Measurements from ENCODE around the gene MAP6. TPM values are rescaled to one million over a fixed set of nuclear protein-coding genes. Genes with fewer than 3 reads are reported as not detected.
A peak's percentile ranks its signal among the peaks of the same experiment; 100 is the strongest.

The MAP6 gene
- total and polyA plus RNA-seq, 2 experiments from 2014 or later = 2.9 to 5.6 TPM

DNA sequence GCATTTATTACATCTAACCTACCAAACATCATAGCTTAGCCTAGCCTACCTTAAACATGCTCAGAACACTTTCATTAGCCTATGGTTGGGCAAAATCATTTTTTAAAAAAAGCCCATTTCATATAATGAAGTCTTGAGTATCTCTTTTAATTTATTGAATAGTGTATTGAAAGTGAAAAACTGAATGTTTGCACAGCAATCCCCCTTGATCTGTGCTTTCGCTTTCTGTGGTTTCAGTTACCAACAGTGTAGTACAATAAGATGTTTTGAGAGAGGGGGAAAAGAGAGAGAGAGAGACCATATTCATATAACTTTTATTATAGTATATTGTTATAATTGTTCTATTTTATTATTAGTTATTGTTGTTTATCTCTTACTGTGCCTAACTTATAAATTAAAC, 8.4 kb upstream of the MAP6 start:
- Histone ChIP-seq H3K27me3 (peaks cover 42% of the 10 kb centered on the region), H3K9me3 (ENCODE audit: low read depth) (no peaks in the 10 kb centered on the region), H3K4me3 (no peak overlapping the region), H3K36me3 (no peaks in the 10 kb centered on the region), H3K4me1 (ENCODE audit: low read depth) (no peaks in the 10 kb centered on the region), H3K27ac (no peak overlapping the region)
- DNase-seq (ENCODE audit: low read depth in 1 of 2, low spot score in 1 of 2) = no peak
- TF ChIP-seq, protein P1, sequence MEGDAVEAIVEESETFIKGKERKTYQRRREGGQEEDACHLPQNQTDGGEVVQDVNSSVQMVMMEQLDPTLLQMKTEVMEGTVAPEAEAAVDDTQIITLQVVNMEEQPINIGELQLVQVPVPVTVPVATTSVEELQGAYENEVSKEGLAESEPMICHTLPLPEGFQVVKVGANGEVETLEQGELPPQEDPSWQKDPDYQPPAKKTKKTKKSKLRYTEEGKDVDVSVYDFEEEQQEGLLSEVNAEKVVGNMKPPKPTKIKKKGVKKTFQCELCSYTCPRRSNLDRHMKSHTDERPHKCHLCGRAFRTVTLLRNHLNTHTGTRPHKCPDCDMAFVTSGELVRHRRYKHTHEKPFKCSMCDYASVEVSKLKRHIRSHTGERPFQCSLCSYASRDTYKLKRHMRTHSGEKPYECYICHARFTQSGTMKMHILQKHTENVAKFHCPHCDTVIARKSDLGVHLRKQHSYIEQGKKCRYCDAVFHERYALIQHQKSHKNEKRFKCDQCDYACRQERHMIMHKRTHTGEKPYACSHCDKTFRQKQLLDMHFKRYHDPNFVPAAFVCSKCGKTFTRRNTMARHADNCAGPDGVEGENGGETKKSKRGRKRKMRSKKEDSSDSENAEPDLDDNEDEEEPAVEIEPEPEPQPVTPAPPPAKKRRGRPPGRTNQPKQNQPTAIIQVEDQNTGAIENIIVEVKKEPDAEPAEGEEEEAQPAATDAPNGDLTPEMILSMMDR (IDR thresholded peaks at IDR 0.05; ENCODE audit: low read depth, low read length) = no peak

DNA sequence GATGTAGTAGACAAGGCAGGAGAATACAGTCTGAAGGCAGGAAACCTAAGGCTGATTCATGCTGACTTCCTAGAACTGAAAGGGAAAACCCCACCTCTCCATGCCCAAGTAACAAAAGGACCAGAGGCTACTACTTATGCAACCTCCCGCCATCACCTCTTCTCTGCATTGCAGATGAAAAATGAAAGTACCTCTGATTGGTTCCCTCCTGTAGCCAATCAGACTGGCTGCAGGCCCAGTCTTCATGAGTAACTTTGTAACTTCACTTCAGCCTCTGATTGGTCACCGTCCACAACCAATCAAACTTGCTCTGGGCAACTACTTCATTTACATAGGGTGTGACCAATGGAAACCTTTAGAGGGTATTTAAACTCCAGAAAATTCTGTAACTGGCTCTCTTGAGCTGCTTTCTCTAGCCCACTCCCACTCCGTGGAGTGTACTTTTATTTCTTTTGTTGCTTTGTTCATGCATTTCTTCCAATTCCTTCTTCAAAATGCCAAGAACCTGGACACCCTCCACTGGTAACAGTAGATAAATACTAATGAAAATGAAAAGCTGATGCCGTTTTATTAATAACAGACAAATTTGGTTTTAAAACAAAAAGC, 5.2 kb upstream of the MAP6 start:
- Histone ChIP-seq H3K4me3 (no peak overlapping the region), H3K27ac (no peak overlapping the region), H3K9me3 (ENCODE audit: low read depth) (no peaks in the 10 kb centered on the region), H3K4me1 (ENCODE audit: low read depth) (no peaks in the 10 kb centered on the region), H3K27me3 (peaks cover 73% of the 10 kb centered on the region), H3K36me3 (no peaks in the 10 kb centered on the region)
- peak in 1 of 2 donors; percentile 81 for DNase-seq (ENCODE audit: low read depth in 1 of 2, low spot score in 1 of 2)
- TF ChIP-seq, protein P1 (IDR thresholded peaks at IDR 0.05; ENCODE audit: low read depth, low read length) = no peak

DNA sequence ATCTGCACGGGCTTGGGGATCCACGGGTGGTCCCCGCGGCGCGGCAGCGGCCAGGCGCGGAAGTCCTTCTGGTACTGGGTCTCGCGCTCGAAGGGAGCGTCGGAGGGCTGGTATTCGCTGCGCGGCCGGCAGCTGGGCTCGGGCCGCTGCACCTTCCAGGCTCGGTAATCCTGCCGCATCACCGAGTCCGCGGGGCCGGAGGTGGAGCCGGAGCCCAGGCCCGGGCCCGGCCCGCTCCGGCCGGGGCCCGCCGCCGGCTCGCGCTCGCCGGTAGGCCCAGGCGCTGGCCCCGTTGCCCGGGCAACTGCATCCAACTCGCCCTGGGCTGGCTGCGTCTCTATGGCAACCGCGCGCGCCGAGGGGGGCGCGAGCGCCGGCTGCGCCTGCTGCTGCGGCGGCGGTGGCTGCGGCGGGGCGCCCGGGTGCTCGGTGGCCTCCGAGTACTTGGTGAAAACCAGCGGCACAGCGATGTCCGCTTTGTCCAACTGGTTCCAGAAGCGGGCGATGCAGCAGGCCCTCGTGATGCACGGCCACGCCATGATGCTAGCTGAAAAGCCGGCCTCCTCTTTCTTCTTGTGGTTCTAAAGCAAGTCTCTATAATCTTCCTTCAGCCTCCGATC, 897 bp downstream of the MAP6 start:
- peaks cover 100% of the 10 kb centered on the region for H3K27me3 ChIP-seq
- DNase-seq (ENCODE audit: low read depth in 1 of 2, low spot score in 1 of 2) = peak; percentile 58 to 69
- TF ChIP-seq, protein P1 (IDR thresholded peaks at IDR 0.05; ENCODE audit: low read depth, low read length) = no peak
- H3K4me1 ChIP-seq (ENCODE audit: low read depth) = no peaks in the 10 kb centered on the region
- no peak overlapping the region for H3K27ac ChIP-seq
- peak overlapping the region; percentile 48 for H3K4me3 ChIP-seq
- H3K36me3 ChIP-seq = no peaks in the 10 kb centered on the region
- H3K9me3 ChIP-seq (ENCODE audit: low read depth) = no peaks in the 10 kb centered on the region

DNA sequence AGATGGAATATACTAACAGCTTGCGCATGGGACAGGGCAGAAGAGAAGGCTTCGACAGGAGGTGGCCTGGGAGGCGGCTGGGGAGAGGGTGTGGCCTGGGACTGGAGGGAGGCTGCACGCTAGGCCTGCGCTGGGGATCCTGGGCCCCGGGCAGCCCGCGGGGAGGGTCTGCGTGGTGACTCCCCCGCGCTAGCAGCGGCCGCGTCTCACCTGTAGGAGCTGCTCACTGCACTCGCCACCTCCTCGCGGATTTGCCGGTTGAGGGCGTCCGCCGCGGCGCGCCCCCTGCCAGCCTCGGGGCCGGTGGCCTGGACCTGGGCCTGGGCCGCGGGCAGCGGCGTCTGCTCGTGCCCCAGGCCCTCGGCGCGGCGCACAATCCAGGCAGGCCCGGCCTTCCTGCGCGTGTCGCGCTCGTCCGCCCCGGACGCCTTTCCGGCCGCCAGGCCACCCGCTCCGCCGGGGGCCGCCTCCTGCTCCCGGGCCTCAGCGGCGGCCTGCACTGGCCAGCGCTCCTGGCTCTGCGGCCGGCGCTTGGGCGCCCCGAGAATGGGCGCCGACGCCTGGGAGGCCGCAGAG, 1.5 kb downstream of the MAP6 start:
- no peak overlapping the region for H3K27ac ChIP-seq
- H3K27me3 ChIP-seq = peaks cover 100% of the 10 kb centered on the region
- peak; percentile 21 to 52 for DNase-seq (ENCODE audit: low read depth in 1 of 2, low spot score in 1 of 2)
- no peaks in the 10 kb centered on the region for H3K9me3 ChIP-seq (ENCODE audit: low read depth)
- TF ChIP-seq, protein P1 (IDR thresholded peaks at IDR 0.05; ENCODE audit: low read depth, low read length) = no peak
- H3K4me3 ChIP-seq = peak overlapping the region; percentile 48
- H3K4me1 ChIP-seq (ENCODE audit: low read depth) = no peaks in the 10 kb centered on the region
- no peaks in the 10 kb centered on the region for H3K36me3 ChIP-seq

DNA sequence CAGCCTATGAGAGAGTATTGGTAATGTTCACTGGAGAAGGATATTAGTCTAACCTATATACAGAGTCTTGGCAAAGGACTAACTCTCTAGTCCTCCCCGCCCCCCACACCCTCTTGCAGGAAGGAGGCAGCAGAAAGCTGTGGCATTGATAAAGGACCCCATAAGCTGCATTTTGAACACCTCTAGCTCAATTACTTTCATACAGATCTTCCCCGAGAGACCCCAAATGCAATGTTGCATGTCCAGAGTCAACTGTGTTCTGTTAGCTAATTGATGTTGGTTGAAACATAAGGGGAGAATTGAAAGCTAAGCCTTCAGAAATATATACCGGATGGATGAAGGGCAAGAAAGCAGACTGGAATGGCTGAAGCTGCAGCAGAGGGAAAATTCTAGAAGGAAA, 2.8 kb downstream of the MAP6 start:
- TF ChIP-seq, protein P1 (IDR thresholded peaks at IDR 0.05; ENCODE audit: low read depth, low read length) = no peak
- H3K36me3 ChIP-seq = no peaks in the 10 kb centered on the region
- DNase-seq (ENCODE audit: low read depth in 1 of 2, low spot score in 1 of 2) = no peak
- H3K9me3 ChIP-seq (ENCODE audit: low read depth) = no peaks in the 10 kb centered on the region
- H3K4me3 ChIP-seq = no peak overlapping the region
- no peaks in the 10 kb centered on the region for H3K4me1 ChIP-seq (ENCODE audit: low read depth)
- H3K27me3 ChIP-seq = peaks cover 89% of the 10 kb centered on the region
- H3K27ac ChIP-seq = no peak overlapping the region
